ENCODE data around the gene SLC25A27. TPM values are rescaled to one million over a fixed set of nuclear protein-coding genes. Genes with fewer than 3 reads are reported as not detected.

The SLC25A27 gene
- total and polyA plus RNA-seq, 2 donors (not counting 1 experiment from before 2014, with no cell fraction given) = 0.75 to 3.8 TPM

DNA sequence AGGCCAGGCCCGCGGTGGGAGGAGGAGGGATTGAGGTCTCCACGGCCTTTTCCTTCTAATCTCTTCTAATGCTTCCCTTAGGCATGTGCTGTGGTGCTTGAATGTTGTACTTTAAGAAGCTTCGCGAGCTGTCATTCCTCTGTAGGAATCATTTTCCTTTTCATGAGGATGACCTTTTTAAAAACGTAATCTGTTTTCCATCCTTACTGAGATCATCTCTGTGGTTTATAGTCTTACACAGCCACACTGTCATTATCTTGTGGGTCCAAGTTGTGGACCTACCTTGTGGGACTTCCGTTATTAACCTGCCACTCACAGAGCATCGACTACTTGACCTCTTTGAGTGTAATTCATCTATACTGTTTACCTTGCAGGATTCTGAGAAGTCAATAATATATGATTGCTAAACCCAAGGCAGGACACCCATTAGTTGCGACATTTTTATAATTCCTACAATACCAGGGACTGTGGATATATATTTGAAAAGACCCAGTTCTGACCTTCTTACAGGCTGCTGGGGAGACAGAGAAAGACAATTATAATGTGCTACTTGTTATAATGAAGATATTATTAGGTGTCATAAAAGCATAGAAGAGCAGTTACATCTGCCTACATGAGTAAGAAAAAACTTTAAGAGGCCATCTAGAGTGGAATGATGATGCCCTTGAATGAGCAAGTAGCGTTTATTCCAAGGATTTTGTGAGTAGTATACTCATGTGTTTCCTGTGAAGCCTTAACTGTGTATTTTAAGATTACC lies 842 bp downstream of the SLC25A27 start:
- no peak for ATAC-seq (ENCODE audit: low read depth)
- intact Hi-C loops (cut with micrococcal nuclease) = loop anchor here (10.0 kb wide), 1 partner anchor 519 kb away; no protein-coding TSS in a partner anchor

More for the DNA sequence above, 842 bp downstream of the SLC25A27 start:
- Histone ChIP-seq H3K4me1 (ENCODE audit: control insufficient read depth in 2 of 2, insufficient read depth in 2 of 2, low read length in 2 of 2) (peaks cover 11 to 12% of the 10 kb centered on the region in 2 donors), H4K20me1 (ENCODE audit: control insufficient read depth, insufficient read depth, low read length, poor library complexity, severe bottlenecking) (no peaks in the 10 kb centered on the region), H2AFZ (ENCODE audit: insufficient read depth, low read depth, low read length, poor library complexity, severe bottlenecking) (peak overlapping the region; percentile 90), H3K9ac (ENCODE audit: low read length) (peak overlapping the region; percentile 77), H3K4me3 (ENCODE audit: control extremely low read depth in 1 of 5, extremely low read depth in 1 of 5, insufficient read depth in 1 of 5, low read depth in 2 of 5, low read length in 4 of 5) (peak overlapping the region in 4 of 5 experiments; percentile 55 to 82 (median 79)), H3K27me3 (replicated peaks in 1 of 4; ENCODE audit: control extremely low read depth in 1 of 4, control insufficient read depth in 3 of 4, insufficient read depth in 4 of 4, low read length in 3 of 4) (peaks cover 0 to 23% (median 13%) of the 10 kb centered on the region in 4 experiments), H3K79me2 (ENCODE audit: control insufficient read depth, insufficient read depth, low read length) (no peaks in the 10 kb centered on the region), H3K27ac (ENCODE audit: low read length in 2 of 2) (no peak overlapping the region), H3K4me2 (replicated peaks; ENCODE audit: low read depth, low read length, poor library complexity, severe bottlenecking) (peak overlapping the region; percentile 93), H3K9me3 (ENCODE audit: control extremely low read depth in 1 of 3, control insufficient read depth in 2 of 3, insufficient read depth in 1 of 3, low read length in 2 of 3) (no peaks in the 10 kb centered on the region), H3K36me3 (replicated peaks in 1 of 2; ENCODE audit: control extremely low read depth in 1 of 2, control insufficient read depth in 1 of 2, extremely low read depth in 1 of 2, insufficient read depth in 2 of 2, low read length in 1 of 2) (no peaks in the 10 kb centered on the region)
- POLR2A ChIA-PET = no interaction called here
- Mint-ChIP-seq H3K9me3 (ENCODE audit: insufficient read depth) (no peaks in the 10 kb centered on the region), H3K4me3 (peak overlapping the region; percentile 95), H3K27me3 (peaks cover 54% of the 10 kb centered on the region), H3K4me1 (peaks cover 16% of the 10 kb centered on the region), H3K27ac (no peak overlapping the region)
- TF ChIP-seq EZH2 (IDR thresholded peaks at IDR 0.05; ENCODE audit: borderline replicate concordance, insufficient read depth, low read depth, low read length, poor library complexity, severe bottlenecking) = no peak
- TF ChIP-seq CTCF (IDR thresholded peaks at IDR 0.05) = no peak
- CTCF ChIA-PET = no interaction called here
- no peak for DNase-seq
- no CpG with 5 or more reads among the region's 10 CpGs for WGBS (ENCODE audit: insufficient coverage)
